ENCODE results near the gene BUD23. TPM values are rescaled to one million over a fixed set of nuclear protein-coding genes. Genes with fewer than 3 reads are reported as not detected.

The BUD23 gene
- total and polyA plus RNA-seq, 9 of the 15 experiments (the other 6 are each of a cell fraction or from before 2014, with no cell fraction given) = 79.5 to 270 (median 150) TPM

GRCh38 chr7:73701357-73701995 is 18.1 kb downstream of the BUD23 start (continued):
- TF ChIP-seq ELF4 (CRISPR knock-in tag; IDR thresholded peaks at IDR 0.05) (no peak), MLLT1 (IDR thresholded peaks at IDR 0.05) (no peak), FOXO4 (CRISPR knock-in tag; IDR thresholded peaks at IDR 0.05) (no peak), POLR2AphosphoS2 (IDR thresholded peaks at IDR 0.05; ENCODE audit: low read length) (no peak), RBM39 (optimal IDR thresholded peaks at IDR 0.05; ENCODE audit: low read depth, low read length) (no peak), U2AF2 (optimal IDR thresholded peaks at IDR 0.05; ENCODE audit: low read depth, low read length) (no peak), ETV6 (IDR thresholded peaks at IDR 0.05; ENCODE audit: borderline replicate concordance in 1 of 2, low read depth in 2 of 2, low read length in 1 of 2) (peak in 1 of 2 experiments; percentile 38; a peak in 1 of 4 replicates), ETV6 (CRISPR knock-in tag; IDR thresholded peaks at IDR 0.05; ENCODE audit: borderline replicate concordance) (no peak), MYC (IDR thresholded peaks at IDR 0.05; ENCODE audit: low read depth, low read length) (0 out of 2 replicates have a peak, but pooled peaks have one; percentile 27), MYC (CRISPR knock-in tag; IDR thresholded peaks at IDR 0.05; ENCODE audit: borderline replicate concordance, low read depth) (no peak), CHD7 (IDR thresholded peaks at IDR 0.05; ENCODE audit: low read depth, low read length) (no peak), TRIM28 (IDR thresholded peaks at IDR 0.05) (no peak; the same call in 1 of the 2 replicates), IFI16 (CRISPR knock-in tag; IDR thresholded peaks at IDR 0.05) (no peak), ZBTB17 (CRISPR knock-in tag; IDR thresholded peaks at IDR 0.05) (no peak), ZNF644 (tag; IDR thresholded peaks at IDR 0.05; ENCODE audit: low read depth) (no peak)
